OCI-LY3 (cell line): ENCODE results near the gene MYB.
"Not testable (repeated sequence)": the region's sequence is repeated elsewhere in the genome, so short reads cannot be mapped to it uniquely, and the experiment has no call there.

ENCODE experiments used
- H2AFZ ChIP-seq: fragments of 200-600, 300-600 bp; shearing (Covaris generic); 2 replicates; pipeline ENCODE4 v1.6.0; 2014; ENCODE audit warnings: antibody characterized with exemption, low read depth, low read length
- H3K27ac ChIP-seq: fragments of 200-600, 300-600 bp; sonication (generic); 2 replicates; pipeline ENCODE4 v1.5.1; 2014; ENCODE audit warnings: mild to moderate bottlenecking, low read length, moderate library complexity, mixed read lengths
- H3K27me3 ChIP-seq: fragments of 200-600, 300-600 bp; sonication (generic); 2 replicates; pipeline ENCODE4 v1.6.1; 2014; ENCODE audit warnings: low read depth, low read length, mixed read lengths
- H3K36me3 ChIP-seq: fragments of 200-600, 300-600 bp; sonication (generic); replicated peaks from 2 replicates; pipeline ENCODE3; 2014; ENCODE audit warnings: low read depth, low read length, mixed read lengths
- H3K4me1 ChIP-seq: fragments of 300-600, 200-600 bp; sonication (generic); 2 replicates; pipeline ENCODE4 v1.6.1; 2014; ENCODE audit warnings: low read length, mixed read lengths
- H3K4me2 ChIP-seq: fragments of 200-600, 300-600 bp; sonication (generic); 2 replicates; pipeline ENCODE4 v1.6.1; 2014; ENCODE audit warnings: low read length, mixed read lengths
- H3K4me3 ChIP-seq: fragments of 300-600, 200-600 bp; sonication (generic); 2 replicates; pipeline ENCODE4 v1.5.1; 2014; ENCODE audit warnings: antibody characterized with exemption, mild to moderate bottlenecking, low read length, moderate library complexity
- H3K79me2 ChIP-seq: fragments of 300-600, 200-600 bp; shearing (Covaris generic); 2 replicates; pipeline ENCODE4 v1.6.1; 2014; ENCODE audit warnings: mild to moderate bottlenecking, low read length, mixed read lengths
- H3K9ac ChIP-seq: fragments of 300-600, 200-600 bp; shearing (Covaris generic); 2 replicates; pipeline ENCODE4 v1.6.0; 2014; ENCODE audit warnings: mild to moderate bottlenecking, low read length, moderate library complexity
- H3K9me3 ChIP-seq: fragments of 200-600, 300-600 bp; shearing (Covaris generic); 2 replicates; pipeline ENCODE4 v1.6.1; 2014; ENCODE audit warnings: low read length, mixed read lengths; ENCODE audit not compliant: insufficient read depth
- H4K20me1 ChIP-seq: fragments of 200-600, 300-600 bp; sonication (generic); 2 replicates; pipeline ENCODE4 v1.6.1; 2016; ENCODE audit warnings: low read length, mixed read lengths; ENCODE audit not compliant: insufficient read depth
- EZH2phosphoT487 ChIP-seq: fragments of 200-600 bp; shearing (Covaris generic); IDR thresholded peaks from 2 replicates; pipeline ENCODE4 v1.6.1; 2018; ENCODE audit warnings: antibody characterized with exemption, mixed run types, low read depth
- TF ChIP-seq, protein P1 (sequence below): fragments of 200-600, 300-600 bp; sonication (generic); IDR thresholded peaks from 2 replicates; pipeline ENCODE4 v1.5.1; 2014; ENCODE audit warnings: antibody characterized with exemption, low read length, low read depth

The MYB gene

DNA sequence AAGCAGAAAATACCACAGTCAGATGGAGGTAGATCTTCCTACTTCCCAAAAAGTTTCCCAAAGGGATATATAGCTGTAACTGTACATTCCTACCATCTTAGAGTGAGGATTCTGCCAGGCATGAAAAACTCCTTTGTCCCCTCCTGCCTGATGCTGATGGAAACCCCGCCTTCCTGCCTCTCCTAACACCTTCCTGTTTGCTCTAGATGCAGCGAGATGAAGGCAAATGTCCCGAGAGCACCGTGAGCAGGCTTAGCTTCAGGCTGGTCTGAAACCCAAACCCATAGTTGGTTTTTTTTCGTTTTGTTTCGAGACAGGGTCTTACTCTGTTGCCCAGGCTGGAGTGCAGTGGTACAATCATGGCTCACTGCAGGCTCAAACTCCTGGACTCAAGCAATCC, 55.6 kb downstream of the MYB start:
- peaks cover 44% of the 10 kb centered on the region for H3K4me1 ChIP-seq
- TF ChIP-seq, protein P1, sequence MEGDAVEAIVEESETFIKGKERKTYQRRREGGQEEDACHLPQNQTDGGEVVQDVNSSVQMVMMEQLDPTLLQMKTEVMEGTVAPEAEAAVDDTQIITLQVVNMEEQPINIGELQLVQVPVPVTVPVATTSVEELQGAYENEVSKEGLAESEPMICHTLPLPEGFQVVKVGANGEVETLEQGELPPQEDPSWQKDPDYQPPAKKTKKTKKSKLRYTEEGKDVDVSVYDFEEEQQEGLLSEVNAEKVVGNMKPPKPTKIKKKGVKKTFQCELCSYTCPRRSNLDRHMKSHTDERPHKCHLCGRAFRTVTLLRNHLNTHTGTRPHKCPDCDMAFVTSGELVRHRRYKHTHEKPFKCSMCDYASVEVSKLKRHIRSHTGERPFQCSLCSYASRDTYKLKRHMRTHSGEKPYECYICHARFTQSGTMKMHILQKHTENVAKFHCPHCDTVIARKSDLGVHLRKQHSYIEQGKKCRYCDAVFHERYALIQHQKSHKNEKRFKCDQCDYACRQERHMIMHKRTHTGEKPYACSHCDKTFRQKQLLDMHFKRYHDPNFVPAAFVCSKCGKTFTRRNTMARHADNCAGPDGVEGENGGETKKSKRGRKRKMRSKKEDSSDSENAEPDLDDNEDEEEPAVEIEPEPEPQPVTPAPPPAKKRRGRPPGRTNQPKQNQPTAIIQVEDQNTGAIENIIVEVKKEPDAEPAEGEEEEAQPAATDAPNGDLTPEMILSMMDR: no peak
- H3K36me3 ChIP-seq: no peaks in the 10 kb centered on the region
- H3K79me2 ChIP-seq: no peaks in the 10 kb centered on the region
- no peak overlapping the region for H3K4me2 ChIP-seq
- no peak overlapping the region for H3K9ac ChIP-seq
- H4K20me1 ChIP-seq: no peaks in the 10 kb centered on the region
- no peak overlapping the region for H3K4me3 ChIP-seq
- H2AFZ ChIP-seq: no peak overlapping the region
- no peaks in the 10 kb centered on the region for H3K9me3 ChIP-seq
- H3K27ac ChIP-seq: no peak overlapping the region
- H3K27me3 ChIP-seq: no peaks in the 10 kb centered on the region

- Histone ChIP-seq H3K79me2 (no peaks in the 10 kb centered on the region), H3K27ac (no peak overlapping the region), H3K9me3 (no peaks in the 10 kb centered on the region), H3K9ac (no peak overlapping the region), H3K27me3 (no peaks in the 10 kb centered on the region), H3K4me2 (no peak overlapping the region), H3K36me3 (no peaks in the 10 kb centered on the region), H2AFZ (no peak overlapping the region), H3K4me1 (peaks cover 9% of the 10 kb centered on the region), H4K20me1 (no peaks in the 10 kb centered on the region), H3K4me3 (no peak overlapping the region)
- no peak for TF ChIP-seq EZH2phosphoT487
- TF ChIP-seq, protein P1: no peak
Measured at GRCh38 chr6:135240711-135241110, 59.6 kb downstream of the MYB start.

DNA sequence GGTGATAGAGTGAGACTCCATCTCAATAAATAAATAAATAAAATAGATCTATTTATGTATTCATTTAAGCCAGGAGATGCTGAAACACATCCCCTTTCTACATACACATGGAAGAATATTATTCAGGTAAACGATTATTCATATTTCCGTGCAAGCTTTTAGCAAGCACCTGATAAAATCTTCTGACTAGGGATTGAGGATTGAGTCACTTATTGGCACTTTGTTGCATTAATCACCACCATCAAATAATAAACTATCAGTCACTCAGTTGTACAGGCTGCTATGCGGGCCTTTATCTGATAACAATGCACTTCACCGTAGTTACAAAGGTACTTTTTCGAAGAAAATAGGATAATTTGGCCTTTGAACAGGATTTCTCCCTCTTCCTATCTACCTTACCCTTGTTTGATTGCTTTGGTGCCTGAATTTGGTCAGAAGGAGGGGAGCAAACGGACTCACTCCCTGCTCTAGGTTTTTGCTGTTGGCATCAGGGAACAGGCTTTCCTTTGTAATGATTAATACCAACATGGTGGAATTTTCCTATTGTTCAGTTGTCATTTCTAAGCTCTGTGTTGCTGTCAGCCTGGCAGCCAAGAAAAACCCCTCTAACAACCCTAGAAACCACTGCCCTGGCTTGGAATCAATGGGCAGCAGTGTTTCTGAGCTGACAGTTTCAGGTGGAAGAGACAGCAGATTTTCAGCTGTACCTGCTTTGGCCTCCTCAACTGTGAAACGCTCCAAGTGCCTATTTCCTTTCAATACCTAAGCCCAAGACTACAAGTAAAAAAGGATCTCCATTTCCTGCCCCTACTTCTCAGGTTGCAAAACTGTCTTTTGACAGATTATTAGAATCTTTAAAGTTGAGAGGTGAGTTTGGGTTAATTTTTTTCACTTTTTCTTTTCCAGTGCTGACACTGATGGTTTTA, 63.0 kb downstream of the MYB start:
- no peak overlapping the region for H3K4me2 ChIP-seq
- H3K4me1 ChIP-seq: peaks cover under 1% of the 10 kb centered on the region
- no peaks in the 10 kb centered on the region for H3K79me2 ChIP-seq
- H2AFZ ChIP-seq: no peak overlapping the region; the same call in 1 of the 2 replicates
- TF ChIP-seq, protein P1: no peak
- no peak for TF ChIP-seq EZH2phosphoT487
- H3K4me3 ChIP-seq: no peak overlapping the region
- no peaks in the 10 kb centered on the region for H4K20me1 ChIP-seq
- no peaks in the 10 kb centered on the region for H3K9me3 ChIP-seq
- H3K9ac ChIP-seq: no peak overlapping the region
- no peaks in the 10 kb centered on the region for H3K36me3 ChIP-seq
- no peaks in the 10 kb centered on the region for H3K27me3 ChIP-seq
- no peak overlapping the region for H3K27ac ChIP-seq

DNA sequence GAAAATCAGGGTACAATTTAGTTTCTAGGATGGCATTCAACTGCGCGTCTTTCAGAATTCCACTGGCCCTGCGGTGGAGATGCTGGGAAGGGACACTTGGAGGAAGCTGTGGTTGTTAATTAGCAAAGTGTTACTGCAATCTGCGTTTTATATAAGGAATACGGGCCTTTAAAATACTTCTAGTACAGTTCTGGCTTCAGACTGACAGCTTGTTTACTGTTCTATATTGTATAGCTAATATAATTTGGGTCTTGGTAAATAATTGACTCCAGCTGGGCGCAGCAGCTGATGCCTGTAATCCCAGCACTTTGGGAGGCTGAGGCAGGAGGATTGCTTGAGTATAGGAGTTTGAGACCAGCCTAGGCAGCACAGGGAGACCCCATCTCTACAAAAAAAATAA, 63.7 kb downstream of the MYB start:
- Histone ChIP-seq H3K27me3 (no peaks in the 10 kb centered on the region), H3K9ac (no peak overlapping the region), H3K4me1 (peaks cover 7% of the 10 kb centered on the region), H3K4me2 (no peak overlapping the region), H4K20me1 (no peaks in the 10 kb centered on the region), H3K36me3 (no peaks in the 10 kb centered on the region), H3K4me3 (no peak overlapping the region), H2AFZ (no peak overlapping the region), H3K9me3 (no peaks in the 10 kb centered on the region), H3K27ac (no peak overlapping the region), H3K79me2 (no peaks in the 10 kb centered on the region)
- TF ChIP-seq, protein P1: no peak
- TF ChIP-seq EZH2phosphoT487: no peak

DNA sequence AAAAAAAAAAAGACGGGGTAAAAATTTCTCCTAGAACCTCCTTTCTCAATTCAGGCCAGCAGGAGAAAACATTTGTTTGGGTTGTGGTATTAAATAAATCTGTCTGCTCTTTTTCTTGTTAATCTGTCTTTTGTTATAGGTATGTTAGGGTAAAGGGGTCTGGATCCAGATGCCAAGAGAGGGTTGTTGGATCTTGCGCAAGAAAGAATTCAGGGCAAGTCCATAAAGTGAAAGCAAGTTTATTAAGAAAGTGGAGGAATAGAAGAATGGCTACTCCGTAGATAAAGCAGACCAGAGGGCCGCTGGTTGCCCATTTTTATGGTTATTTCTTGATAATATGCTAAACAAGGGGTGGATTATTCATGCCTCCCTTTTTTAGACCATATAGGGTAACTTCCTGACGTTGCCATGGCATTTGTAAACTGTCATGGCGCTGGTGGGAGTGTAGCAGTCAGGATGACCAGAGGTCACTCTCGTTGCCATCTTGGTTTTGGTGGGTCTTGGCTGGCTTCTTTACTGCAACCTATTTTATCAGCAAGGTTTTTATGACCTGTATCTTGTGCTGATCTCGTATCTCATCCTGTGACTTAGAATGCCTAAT, 65.4 kb downstream of the MYB start:
- H3K9me3 ChIP-seq, H3K9ac ChIP-seq, H3K27ac ChIP-seq, H3K36me3 ChIP-seq, H4K20me1 ChIP-seq, H3K79me2 ChIP-seq, H3K27me3 ChIP-seq, H3K4me3 ChIP-seq, H3K4me2 ChIP-seq, H2AFZ ChIP-seq: not testable (repeated sequence)
- peaks cover 16% of the 10 kb centered on the region for H3K4me1 ChIP-seq
